SK-N-SH (cell line): Measurements from ENCODE around the gene CFAP299.

Source experiments
- CTCF ChIP-seq: fragments of 200-600 bp; sonication (generic); IDR thresholded peaks from 2 replicates; pipeline ENCODE4 v1.6.1; 2017; ENCODE audit warnings: antibody characterized with exemption, mild to moderate bottlenecking, moderate library complexity
- EZH2phosphoT487 ChIP-seq: fragments of 200-600 bp; sonication (generic); IDR thresholded peaks from 2 replicates; pipeline ENCODE4 v1.6.1; 2017; ENCODE audit warnings: low read depth, mixed run types, mild to moderate bottlenecking, antibody characterized with exemption, moderate library complexity, borderline replicate concordance
- GATA2 ChIP-seq: sonication (generic); formaldehyde crosslinking; IDR thresholded peaks from 2 replicates; pipeline ENCODE4 v1.5.0; 2020; ENCODE audit warnings: mild to moderate bottlenecking, missing genetic modification reagents
- RAD21 ChIP-seq: IDR thresholded peaks from 2 replicates; pipeline ENCODE4 v1.6.1; 2012; ENCODE audit warnings: mild to moderate bottlenecking, low read length
- SMC3 ChIP-seq: IDR thresholded peaks from 2 replicates; pipeline ENCODE4 v1.6.1; 2012; ENCODE audit warnings: low read depth, low read length, improper control_type of control experiment
- ZBTB33 ChIP-seq: IDR thresholded peaks from 2 replicates; pipeline ENCODE4 v1.4.0; 2012; ENCODE audit warnings: low read depth, borderline replicate concordance

DNA sequence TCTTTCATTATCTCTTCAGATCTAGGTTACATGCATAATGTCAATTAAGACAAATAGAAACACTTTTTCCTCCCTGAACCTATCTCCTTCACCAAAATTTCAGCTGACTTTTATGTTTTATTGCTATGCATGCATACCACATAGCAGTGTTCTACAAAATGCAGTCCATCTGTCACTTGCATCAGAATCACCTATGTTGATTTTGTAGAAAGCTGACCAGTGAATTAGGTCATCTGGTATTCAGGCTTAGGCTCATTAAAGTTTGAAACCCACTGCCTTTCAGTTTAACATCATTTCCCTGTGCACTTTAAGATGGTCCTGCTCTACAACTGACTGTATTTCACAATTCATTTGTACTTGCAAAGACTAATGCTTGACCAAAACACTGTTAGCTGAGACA, 277.9 kb downstream of the CFAP299 start:
- no peak for TF ChIP-seq CTCF
- no peak for TF ChIP-seq RAD21
- TF ChIP-seq GATA2 (CRISPR knock-in tag), result no peak
- no peak for TF ChIP-seq EZH2phosphoT487
- no peak for TF ChIP-seq SMC3
- no peak for TF ChIP-seq ZBTB33
